Endothelial cell of umbilical vein (primary cell): ENCODE results near the gene RET. TPM values are rescaled to one million over a fixed set of nuclear protein-coding genes. Genes with fewer than 3 reads are reported as not detected.

ENCODE experiments used
- BruUV-seq: library from RNA; stranded (reverse); fragments of 400-500 nt; replicated peaks from 2 replicates; lab custom pipeline; 2021; lab: Mats Ljungman, UMichigan
- CTCF ChIA-PET: fragments of 300-600, 350-600 bp; sonication (Branson Sonifier 250); formaldehyde crosslinking; loops from one replicate; lab custom pipeline; 2021; ENCODE audit warnings: antibody characterized with exemption, inconsistent platforms; lab: Charles Lee
- POLR2A ChIA-PET: fragments of 300-600, 350-600 bp; sonication (Branson Sonifier 250); formaldehyde crosslinking; loops from one replicate; lab custom pipeline; 2021; ENCODE audit warnings: antibody characterized with exemption, inconsistent platforms; lab: Charles Lee
- DNase-seq: peaks from one replicate; pipeline ENCODE4 v3.0.0-alpha.2; 2011; ENCODE audit warnings: low read depth, low spot score
- FAIRE-seq: peaks from 2 replicates; lab custom pipeline; 2011; peaks lifted over from hg19 to GRCh38; lab: Jason Lieb, UNC
- H2AFZ ChIP-seq: 2 replicates; pipeline ENCODE4 v1.6.0; 2012; ENCODE audit warnings: low read depth, low read length, control low read depth, inconsistent platforms
- H3K27ac ChIP-seq: 2 replicates; pipeline ENCODE4 v1.5.1; 2011; ENCODE audit warnings: low read depth, mild to moderate bottlenecking, control low read depth, low read length, moderate library complexity; ENCODE audit not compliant: insufficient read depth
- H3K27me3 ChIP-seq, 2 experiments: 2 replicates each; pipeline versions ENCODE4 v1.6.0 to v1.6.1; 2011; ENCODE audit warnings: low read length in 2 of 2, mixed read lengths in 1 of 2; ENCODE audit not compliant: control insufficient read depth in 2 of 2, insufficient read depth in 2 of 2
- H3K36me3 ChIP-seq, 2 experiments: 2 replicates in 1 of 2; 3 replicates in 1 of 2; pipeline ENCODE4 v1.5.1; 2011; ENCODE audit warnings: low read length in 2 of 2, mild to moderate bottlenecking in 1 of 2, moderate library complexity in 1 of 2; ENCODE audit not compliant: control insufficient read depth in 2 of 2, insufficient read depth in 2 of 2; ENCODE audit errors: extremely low read depth in 1 of 2
- H3K4me1 ChIP-seq: 3 replicates; pipeline ENCODE4 v1.5.1; 2011; ENCODE audit warnings: mild to moderate bottlenecking, low read length; ENCODE audit not compliant: control insufficient read depth, insufficient read depth; ENCODE audit errors: extremely low read depth
- H3K4me2 ChIP-seq: 2 replicates; pipeline ENCODE4 v1.6.1; 2011; ENCODE audit warnings: low read length, control low read depth, mixed read lengths; ENCODE audit not compliant: insufficient read depth
- H3K4me3 ChIP-seq, 3 experiments: fragments of 200-600 bp in 1 of 3; sonication (generic), shearing (Covaris generic) in 1 of 3; replicated peaks in 1 of 3; 2 replicates each; pipeline ENCODE4 v1.5.1; 2011 to 2016; ENCODE audit warnings: control low read depth in 3 of 3, low read length in 3 of 3, mild to moderate bottlenecking in 2 of 3, inconsistent platforms in 1 of 3, low read depth in 1 of 3, moderate library complexity in 1 of 3; ENCODE audit not compliant: insufficient read depth in 1 of 3
- H3K79me2 ChIP-seq: 2 replicates; pipeline ENCODE4 v1.6.0; 2012; ENCODE audit warnings: low read length, inconsistent platforms; ENCODE audit not compliant: control insufficient read depth, insufficient read depth
- H3K9ac ChIP-seq: replicated peaks from 2 replicates; pipeline ENCODE3; 2011; ENCODE audit warnings: low read length, control low read depth; ENCODE audit not compliant: insufficient read depth; ENCODE audit errors: extremely low read depth
- H3K9me1 ChIP-seq: replicated peaks from 3 replicates; pipeline ENCODE4 v1.6.0; 2011; ENCODE audit warnings: mild to moderate bottlenecking, low read length; ENCODE audit not compliant: control insufficient read depth, insufficient read depth; ENCODE audit errors: extremely low read depth
- H3K9me3 ChIP-seq: replicated peaks from 2 replicates; pipeline ENCODE4 v1.5.1; 2012; ENCODE audit warnings: low read length, inconsistent platforms; ENCODE audit not compliant: control insufficient read depth, insufficient read depth
- H4K20me1 ChIP-seq: replicated peaks from 2 replicates; pipeline ENCODE3; 2011; ENCODE audit warnings: mild to moderate bottlenecking, low read length; ENCODE audit not compliant: control insufficient read depth, insufficient read depth; ENCODE audit errors: extremely low read depth
- CTCF ChIP-seq, 2 donors: IDR thresholded peaks; 1 replicate in 1 of 2; 2 replicates in 1 of 2; pipeline ENCODE4 v1.5.1; 2011; ENCODE audit warnings: low read length in 2 of 2, mild to moderate bottlenecking in 2 of 2, moderate library complexity in 2 of 2, control low read depth in 1 of 2, inconsistent platforms in 1 of 2, low read depth in 1 of 2; ENCODE audit not compliant: insufficient read depth in 1 of 2; ENCODE audit errors: extremely low read depth in 1 of 2
- EZH2 ChIP-seq: IDR thresholded peaks from 2 replicates; pipeline ENCODE4 v1.6.1; 2012; ENCODE audit warnings: borderline replicate concordance, low read depth, mild to moderate bottlenecking, moderate library complexity, low read length, inconsistent platforms; ENCODE audit not compliant: severe bottlenecking
- FOS ChIP-seq: IDR thresholded peaks from 2 replicates; pipeline ENCODE4 v1.6.1; 2011; ENCODE audit warnings: mild to moderate bottlenecking, low read length, moderate library complexity, borderline replicate concordance; ENCODE audit not compliant: insufficient read depth
- GATA2 ChIP-seq: IDR thresholded peaks from 2 replicates; pipeline ENCODE4 v1.7.0; 2011; ENCODE audit warnings: low read depth, mild to moderate bottlenecking, moderate library complexity, mixed read lengths, low read length; ENCODE audit not compliant: insufficient read length, insufficient read depth
- JUN ChIP-seq: IDR thresholded peaks from 2 replicates; pipeline ENCODE4 v1.6.1; 2011; ENCODE audit warnings: borderline replicate concordance, low read depth; ENCODE audit not compliant: insufficient read length, insufficient read depth
- MAX ChIP-seq: IDR thresholded peaks from 2 replicates; pipeline ENCODE4 v1.6.1; 2011; ENCODE audit not compliant: insufficient read depth, insufficient read length
- MYC ChIP-seq: IDR thresholded peaks from one replicate; pipeline ENCODE4 v1.6.1; 2011; ENCODE audit warnings: mild to moderate bottlenecking, low read depth, low read length
- POLR2A ChIP-seq: IDR thresholded peaks from 2 replicates; pipeline ENCODE4 v1.6.1; 2012; ENCODE audit warnings: low read depth, mild to moderate bottlenecking, control low read depth, low read length
- POLR2AphosphoS5 ChIP-seq: IDR thresholded peaks from 2 replicates; pipeline ENCODE4 v1.6.1; 2012; ENCODE audit warnings: low read depth, mild to moderate bottlenecking, control low read depth, low read length, moderate library complexity; ENCODE audit not compliant: insufficient read depth
- dilution Hi-C: fragments of 300-500 bp; cut with MboI; formaldehyde crosslinking; loops from one replicate; pipeline ENCODE4 v1.15.0; 2019; ENCODE audit warnings: low sequenced_read_pairs; ENCODE audit not compliant: extremely low pct_ligation_motif_present
- intact Hi-C: fragments of 100-400 bp; cut with micrococcal nuclease; formaldehyde crosslinking; loops from one replicate; pipeline ENCODE4 v1.10.0; 2022
- polyA plus RNA-seq, 4 experiments: library from polyadenylated mRNA; depleted of rRNA in 3 of 4; stranded (reverse) in 3 of 4; unstranded in 1 of 4; fragments of >200 nt; gene quantifications; 2 replicates each; pipeline versions ENCODE4 v1.2.1 to v1.2.3, GENCODE V29; 2011 to 2012; ENCODE audit warnings: missing spikeins in 1 of 4
- total RNA-seq: library from RNA; stranded (reverse); gene quantifications from 2 replicates; pipeline ENCODE4 v1.2.3, GENCODE V29; 2021

The RET gene
- total and polyA plus RNA-seq, 2 donors (not counting 3 experiments of a cell fraction or from before 2014, with no cell fraction given), result 0.04 to 0.22 TPM

GRCh38 chr10:43158636-43159035 lies 81.8 kb downstream of the RET start:
- no peak overlapping the region for H3K9ac ChIP-seq
- H3K4me2 ChIP-seq, result no peak overlapping the region
- peaks cover 2 to 8% of the 10 kb centered on the region in 2 experiments for H3K36me3 ChIP-seq
- CTCF ChIA-PET, result interaction anchor here (2.6 kb wide), 1 partner anchor 19 kb away, joined by 6 read pairs; no protein-coding TSS in a partner anchor
- FAIRE-seq (no peak), DNase-seq (no peak)
- H4K20me1 ChIP-seq, result no peaks in the 10 kb centered on the region
- dilution Hi-C loops (no loop called here), intact Hi-C loops (no loop called here)
- peaks cover 62% of the 10 kb centered on the region for H3K79me2 ChIP-seq
- peaks cover 15% of the 10 kb centered on the region for H3K4me1 ChIP-seq
- H3K9me1 ChIP-seq, result peaks cover 2% of the 10 kb centered on the region
- no peak overlapping the region for H3K27ac ChIP-seq
- no peak for TF ChIP-seq FOS
- TF ChIP-seq GATA2, result no peak
- no peak for TF ChIP-seq POLR2AphosphoS5
- TF ChIP-seq MYC, result no peak
- TF ChIP-seq POLR2A, result no peak
- no peak for TF ChIP-seq JUN
- no peak for TF ChIP-seq CTCF (IDR thresholded peaks at IDR 0.05; ENCODE audit: extremely low read depth in 1 of 2, insufficient read depth in 1 of 2, low read depth in 1 of 2, low read length in 2 of 2)
- no peak for TF ChIP-seq MAX
- no peak for TF ChIP-seq EZH2
- no peak overlapping the region for H3K4me3 ChIP-seq
- POLR2A ChIA-PET, result no interaction called here
- BruUV-seq, result no TSS peak
- no peaks in the 10 kb centered on the region for H3K9me3 ChIP-seq
- H2AFZ ChIP-seq, result no peak overlapping the region
- H3K27me3 ChIP-seq, result no peaks in the 10 kb centered on the region
